CD14-positive monocyte (primary cell): Measurements from ENCODE around the gene TCF19. TPM values are rescaled to one million over a fixed set of nuclear protein-coding genes. Genes with fewer than 3 reads are reported as not detected.
"Not testable (repeated sequence)": the region's sequence is repeated elsewhere in the genome, so short reads cannot be mapped to it uniquely, and the experiment has no call there.

Source experiments
- DNase-seq, 3 donors: peaks; one replicate each; pipeline ENCODE4 v3.0.0-alpha.2; 2011 to 2022
- H2AFZ ChIP-seq: 2 replicates; pipeline ENCODE4 v1.6.0; 2012; ENCODE audit warnings: mild to moderate bottlenecking, low read depth, low read length, inconsistent platforms; ENCODE audit not compliant: insufficient read depth, poor library complexity, severe bottlenecking
- H3K27ac ChIP-seq, 2 donors: 1 replicate in 1 of 2; 2 replicates in 1 of 2; pipeline ENCODE4 v1.5.1; 2012 to 2013; ENCODE audit warnings: low read length in 2 of 2, control low read depth in 1 of 2, inconsistent platforms in 1 of 2, low read depth in 1 of 2, mild to moderate bottlenecking in 1 of 2
- H3K27me3 ChIP-seq, 2 donors: one replicate each; pipeline versions ENCODE4 v1.6.0 to v1.6.1; 2011 to 2013; ENCODE audit warnings: low read length in 2 of 2; ENCODE audit not compliant: control insufficient read depth in 2 of 2, insufficient read depth in 2 of 2
- H3K36me3 ChIP-seq, 2 donors: replicated peaks in 1 of 2; 1 replicate in 1 of 2; 2 replicates in 1 of 2; pipeline versions ENCODE4 v1.5.1 to v1.6.1; 2012 to 2013; ENCODE audit warnings: low read length in 2 of 2, control low read depth in 1 of 2, inconsistent platforms in 1 of 2, mild to moderate bottlenecking in 1 of 2; ENCODE audit not compliant: insufficient read depth in 2 of 2, control insufficient read depth in 1 of 2
- H3K4me1 ChIP-seq, 2 donors: 1 replicate in 1 of 2; 2 replicates in 1 of 2; pipeline versions ENCODE4 v1.5.1 to v1.6.1; 2012 to 2013; ENCODE audit warnings: low read length in 2 of 2, control low read depth in 1 of 2, inconsistent platforms in 1 of 2, mild to moderate bottlenecking in 1 of 2, moderate library complexity in 1 of 2; ENCODE audit not compliant: insufficient read depth in 2 of 2, control insufficient read depth in 1 of 2
- H3K4me2 ChIP-seq: replicated peaks from 2 replicates; pipeline ENCODE3; 2012; ENCODE audit warnings: low read length, moderate library complexity, mild to moderate bottlenecking; ENCODE audit not compliant: poor library complexity, severe bottlenecking; ENCODE audit errors: extremely low read depth
- H3K4me3 ChIP-seq, 3 experiments: fragments of 200-600 bp in 1 of 3; sonication (generic) in 1 of 3; replicated peaks in 1 of 3; 1 replicate in 2 of 3; 2 replicates in 1 of 3; pipeline ENCODE4 v1.5.1; 2011 to 2013; ENCODE audit warnings: low read length in 3 of 3, mild to moderate bottlenecking in 3 of 3, control low read depth in 2 of 3, low read depth in 2 of 3, inconsistent platforms in 1 of 3, moderate library complexity in 1 of 3
- H3K79me2 ChIP-seq: 2 replicates; pipeline ENCODE4 v1.6.0; 2012; ENCODE audit warnings: mild to moderate bottlenecking, control low read depth, inconsistent platforms, low read length, moderate library complexity; ENCODE audit not compliant: insufficient read depth
- H3K9ac ChIP-seq: 2 replicates; pipeline ENCODE4 v1.6.0; 2017; ENCODE audit warnings: low read length, mild to moderate bottlenecking; ENCODE audit not compliant: insufficient read depth, poor library complexity, severe bottlenecking
- H3K9me3 ChIP-seq, 2 donors: replicated peaks in 1 of 2; 1 replicate in 1 of 2; 2 replicates in 1 of 2; pipeline versions ENCODE4 v1.5.1 to v1.6.1; 2012 to 2013; ENCODE audit warnings: low read length in 2 of 2, control low read depth in 1 of 2; ENCODE audit not compliant: control insufficient read depth in 1 of 2, insufficient read depth in 1 of 2
- H4K20me1 ChIP-seq: 2 replicates; pipeline ENCODE4 v1.6.0; 2012; ENCODE audit warnings: mild to moderate bottlenecking, low read length, control low read depth, moderate library complexity; ENCODE audit not compliant: insufficient read depth
- H3K27ac Mint-ChIP-seq, 7 donors: one replicate each; pipeline ENCODE4 v1.8.0; 2020; ENCODE audit warnings: mild to moderate bottlenecking in 7 of 7, mixed read lengths in 7 of 7, moderate library complexity in 6 of 7, inconsistent platforms in 2 of 7
- H3K27me3 Mint-ChIP-seq, 3 donors: one replicate each; pipeline ENCODE4 v1.8.0; 2021 to 2022; ENCODE audit warnings: low read depth in 3 of 3, mild to moderate bottlenecking in 3 of 3, mixed read lengths in 3 of 3, moderate library complexity in 3 of 3, inconsistent platforms in 1 of 3
- H3K36me3 Mint-ChIP-seq, 2 donors: one replicate each; pipeline ENCODE4 v1.8.0; 2020; ENCODE audit warnings: mixed read lengths in 2 of 2, inconsistent platforms in 1 of 2, mild to moderate bottlenecking in 1 of 2
- H3K4me1 Mint-ChIP-seq: one replicate; pipeline ENCODE4 v1.8.0; 2020; ENCODE audit warnings: mild to moderate bottlenecking, mixed read lengths
- H3K4me3 Mint-ChIP-seq, 2 donors: one replicate each; pipeline ENCODE4 v1.8.0; 2020; ENCODE audit warnings: mild to moderate bottlenecking in 2 of 2, mixed read lengths in 2 of 2, moderate library complexity in 1 of 2
- H3K9me3 Mint-ChIP-seq, 7 donors: one replicate each; pipeline ENCODE4 v1.8.0; 2020 to 2022; ENCODE audit warnings: mixed read lengths in 7 of 7, mild to moderate bottlenecking in 6 of 7, moderate library complexity in 6 of 7, inconsistent platforms in 2 of 7
- WGBS: methylation state at CpG from one replicate; pipeline ENCODE4 v1.1.5; 2013; ENCODE audit warnings: missing lambda C conversion rate; ENCODE audit not compliant: insufficient coverage; 5-methylcytosine and 5-hydroxymethylcytosine counted together
- intact Hi-C, 2 donors: fragments of 100-400 bp; cut with micrococcal nuclease; formaldehyde crosslinking; loops; one replicate each; pipeline versions ENCODE4 v1.15.0 to v1.15.1; 2023
- polyA plus RNA-seq, 3 donors: library from polyadenylated mRNA; depleted of rRNA in 1 of 3; unstranded in 2 of 3; stranded (reverse) in 1 of 3; fragments of 300-500 nt in 2 of 3; fragments of >200 nt in 1 of 3; fragmentation: Illumina TruSeq in 2 of 3; gene quantifications; 1 replicate in 2 of 3; 2 replicates in 1 of 3; pipeline ENCODE4 v1.2.3, GENCODE V29; 2012 to 2021
- TF ChIP-seq, protein P1 (sequence below): fragments of 200-600 bp; IDR thresholded peaks from one replicate; pipeline ENCODE4 v1.8.0; 2022; ENCODE audit warnings: antibody characterized with exemption, mild to moderate bottlenecking

Gene TCF19
- polyA plus RNA-seq, 3 donors, result 0.75 to 1.1 (median 0.80) TPM

GRCh38 chr6:31196251-31197022, 38.0 kb downstream of the TCF19 start:
- H3K36me3 ChIP-seq, H2AFZ ChIP-seq, DNase-seq, H3K9me3 Mint-ChIP-seq, H3K27me3 ChIP-seq, H4K20me1 ChIP-seq, H3K9me3 ChIP-seq, H3K9ac ChIP-seq, H3K27me3 Mint-ChIP-seq: not testable (repeated sequence)
- peaks cover 52% of the 10 kb centered on the region for H3K79me2 ChIP-seq
- H3K4me3 ChIP-seq, result peak overlapping the region in 1 of 3 experiments; percentile 91
- peak overlapping the region; percentile 95 for H3K4me3 Mint-ChIP-seq
- peaks cover 47% of the 10 kb centered on the region for H3K4me1 Mint-ChIP-seq
- 76% methylated on average over 14 of the region's 25 CpGs for WGBS
- peaks cover 32 to 35% of the 10 kb centered on the region in 2 donors for H3K4me1 ChIP-seq
- peak overlapping the region; percentile 70 for H3K4me2 ChIP-seq
- H3K27ac Mint-ChIP-seq, result peak overlapping the region; percentile 16 to 100 (median 99)
- peaks cover 13 to 20% of the 10 kb centered on the region in 2 donors for H3K36me3 Mint-ChIP-seq
- intact Hi-C loops, result loop anchor here (2.0 kb wide), 1 partner anchor 170 kb away; no protein-coding TSS in a partner anchor
- peak overlapping the region; percentile 95 to 98 for H3K27ac ChIP-seq

GRCh38 chr6:31197559-31198305, 39.3 kb downstream of the TCF19 start:
- peak overlapping the region; percentile 93 for H3K9ac ChIP-seq
- H3K4me1 ChIP-seq, result peaks cover 45 to 48% of the 10 kb centered on the region in 2 donors
- H3K27me3 ChIP-seq, result no peaks in the 10 kb centered on the region
- Mint-ChIP-seq H3K9me3 (peaks cover 0 to 9% (median 0%) of the 10 kb centered on the region in 7 donors), H3K4me1 (peaks cover 60% of the 10 kb centered on the region), H3K27me3 (peaks cover 0 to 4% (median 0%) of the 10 kb centered on the region in 3 donors), H3K27ac (peak overlapping the region; percentile 97 to 100 (median 99)), H3K4me3 (peak overlapping the region; percentile 95), H3K36me3 (peaks cover 17 to 25% of the 10 kb centered on the region in 2 donors)
- intact Hi-C loops, result loop anchor here (2.0 kb wide), 1 partner anchor 169 kb away; no protein-coding TSS in a partner anchor
- peak overlapping the region; percentile 63 for H2AFZ ChIP-seq
- TF ChIP-seq, protein P1, sequence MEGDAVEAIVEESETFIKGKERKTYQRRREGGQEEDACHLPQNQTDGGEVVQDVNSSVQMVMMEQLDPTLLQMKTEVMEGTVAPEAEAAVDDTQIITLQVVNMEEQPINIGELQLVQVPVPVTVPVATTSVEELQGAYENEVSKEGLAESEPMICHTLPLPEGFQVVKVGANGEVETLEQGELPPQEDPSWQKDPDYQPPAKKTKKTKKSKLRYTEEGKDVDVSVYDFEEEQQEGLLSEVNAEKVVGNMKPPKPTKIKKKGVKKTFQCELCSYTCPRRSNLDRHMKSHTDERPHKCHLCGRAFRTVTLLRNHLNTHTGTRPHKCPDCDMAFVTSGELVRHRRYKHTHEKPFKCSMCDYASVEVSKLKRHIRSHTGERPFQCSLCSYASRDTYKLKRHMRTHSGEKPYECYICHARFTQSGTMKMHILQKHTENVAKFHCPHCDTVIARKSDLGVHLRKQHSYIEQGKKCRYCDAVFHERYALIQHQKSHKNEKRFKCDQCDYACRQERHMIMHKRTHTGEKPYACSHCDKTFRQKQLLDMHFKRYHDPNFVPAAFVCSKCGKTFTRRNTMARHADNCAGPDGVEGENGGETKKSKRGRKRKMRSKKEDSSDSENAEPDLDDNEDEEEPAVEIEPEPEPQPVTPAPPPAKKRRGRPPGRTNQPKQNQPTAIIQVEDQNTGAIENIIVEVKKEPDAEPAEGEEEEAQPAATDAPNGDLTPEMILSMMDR, result no peak
- peaks cover 0 to 9% of the 10 kb centered on the region in 2 donors for H3K36me3 ChIP-seq
- peak overlapping the region; percentile 95 to 98 for H3K27ac ChIP-seq
- peaks cover 64% of the 10 kb centered on the region for H3K79me2 ChIP-seq
- peaks cover 3% of the 10 kb centered on the region for H4K20me1 ChIP-seq
- DNase-seq, result peak; percentile 88 to 91 (median 91)
- H3K4me3 ChIP-seq, result peak overlapping the region; percentile 76 to 91 (median 88)
- under 1% methylated on average over 41 of the region's 45 CpGs for WGBS
- H3K9me3 ChIP-seq, result no peaks in the 10 kb centered on the region
- peak overlapping the region; percentile 70 for H3K4me2 ChIP-seq

DNA sequence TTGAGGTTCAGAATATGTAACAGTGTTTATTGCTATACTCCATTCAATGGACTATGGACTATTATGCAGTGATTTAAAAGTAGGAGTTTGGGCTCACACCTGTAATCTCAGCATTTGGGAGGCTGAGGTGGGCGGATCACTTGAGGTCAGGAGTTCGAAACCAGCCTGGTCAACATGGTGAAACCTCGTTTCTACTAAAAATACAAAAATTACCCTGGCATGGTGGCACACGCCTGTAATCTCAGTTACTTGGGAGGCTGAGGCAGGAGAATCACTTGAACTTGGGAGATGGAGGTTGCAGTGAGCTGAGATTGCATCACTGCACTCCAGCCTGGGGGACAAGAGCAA, 40.7 kb downstream of the TCF19 start:
- H3K9ac ChIP-seq, H2AFZ ChIP-seq, intact Hi-C loops, H3K9me3 ChIP-seq, DNase-seq, H3K9me3 Mint-ChIP-seq, H3K27me3 Mint-ChIP-seq, H4K20me1 ChIP-seq, H3K36me3 ChIP-seq, H3K27me3 ChIP-seq: not testable (repeated sequence)
- Mint-ChIP-seq H3K36me3 (peaks cover 15 to 24% of the 10 kb centered on the region in 2 donors), H3K27ac (peak overlapping the region; percentile 23 to 99 (median 97)), H3K4me3 (peak overlapping the region; percentile 95), H3K4me1 (peaks cover 72% of the 10 kb centered on the region)
- Histone ChIP-seq H3K4me3 (peak overlapping the region in 2 of 3 experiments; percentile 88 to 91), H3K4me1 (peaks cover 56 to 59% of the 10 kb centered on the region in 2 donors), H3K4me2 (peak overlapping the region; percentile 70), H3K27ac (peak overlapping the region in 1 of 2 donors; percentile 98), H3K79me2 (peaks cover 67% of the 10 kb centered on the region)
- WGBS, result no CpG with 5 or more reads among the region's 4 CpGs
